ENCODE data around the gene B4GALNT2. TPM values are rescaled to one million over a fixed set of nuclear protein-coding genes. Genes with fewer than 3 reads are reported as not detected.
"Not testable (repeated sequence)": the region's sequence is repeated elsewhere in the genome, so short reads cannot be mapped to it uniquely, and the experiment has no call there.

Gene B4GALNT2
- polyA plus RNA-seq, 1 experiment = 0.12 TPM

DNA sequence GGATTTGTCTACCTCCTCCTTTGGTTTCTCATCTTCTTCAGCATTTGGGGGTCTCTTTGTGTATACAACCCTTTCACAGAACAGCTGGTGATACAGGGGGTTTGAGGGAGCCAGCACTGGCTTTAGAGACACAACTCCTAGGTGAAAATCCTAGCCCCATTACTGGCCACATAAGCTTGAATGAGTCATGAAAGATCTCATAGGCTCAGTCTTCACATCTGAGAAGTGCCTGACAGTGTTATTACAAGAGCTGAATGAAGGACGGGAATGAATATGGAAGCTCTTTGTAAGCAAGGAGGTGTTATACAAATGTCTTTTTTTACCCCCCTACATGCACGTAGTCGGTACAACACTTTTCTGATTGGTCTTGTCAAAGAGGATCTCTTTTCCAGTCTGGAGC, 1.7 kb upstream of the B4GALNT2 start:
- no peaks in the 10 kb centered on the region for H3K36me3 ChIP-seq (ENCODE audit: control insufficient read depth, insufficient read depth, low read length)
- POLR2A ChIA-PET = no interaction called here
- DNase-seq (ENCODE audit: low read depth) = no peak
- CTCF ChIA-PET = interaction anchor here (0.6 to 1.0 kb wide), 3 partner anchors 16 to 94 kb away, joined by 3 to 4 read pairs (median 3); no protein-coding TSS in a partner anchor
- TF ChIP-seq, protein P1, sequence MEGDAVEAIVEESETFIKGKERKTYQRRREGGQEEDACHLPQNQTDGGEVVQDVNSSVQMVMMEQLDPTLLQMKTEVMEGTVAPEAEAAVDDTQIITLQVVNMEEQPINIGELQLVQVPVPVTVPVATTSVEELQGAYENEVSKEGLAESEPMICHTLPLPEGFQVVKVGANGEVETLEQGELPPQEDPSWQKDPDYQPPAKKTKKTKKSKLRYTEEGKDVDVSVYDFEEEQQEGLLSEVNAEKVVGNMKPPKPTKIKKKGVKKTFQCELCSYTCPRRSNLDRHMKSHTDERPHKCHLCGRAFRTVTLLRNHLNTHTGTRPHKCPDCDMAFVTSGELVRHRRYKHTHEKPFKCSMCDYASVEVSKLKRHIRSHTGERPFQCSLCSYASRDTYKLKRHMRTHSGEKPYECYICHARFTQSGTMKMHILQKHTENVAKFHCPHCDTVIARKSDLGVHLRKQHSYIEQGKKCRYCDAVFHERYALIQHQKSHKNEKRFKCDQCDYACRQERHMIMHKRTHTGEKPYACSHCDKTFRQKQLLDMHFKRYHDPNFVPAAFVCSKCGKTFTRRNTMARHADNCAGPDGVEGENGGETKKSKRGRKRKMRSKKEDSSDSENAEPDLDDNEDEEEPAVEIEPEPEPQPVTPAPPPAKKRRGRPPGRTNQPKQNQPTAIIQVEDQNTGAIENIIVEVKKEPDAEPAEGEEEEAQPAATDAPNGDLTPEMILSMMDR (IDR thresholded peaks at IDR 0.05; ENCODE audit: insufficient read depth, low read depth, low read length) = no peak
- peaks cover 4% of the 10 kb centered on the region; the same call in 1 of the 2 replicates for H3K27me3 ChIP-seq (ENCODE audit: control insufficient read depth, insufficient read depth, low read length)
- H3K4me3 ChIP-seq (ENCODE audit: low read depth, low read length) = no peak overlapping the region

GRCh38 chr17:49132317-49132698, 261 bp upstream of the B4GALNT2 start:
- POLR2A ChIA-PET = no interaction called here
- TF ChIP-seq, protein P1 (IDR thresholded peaks at IDR 0.05; ENCODE audit: insufficient read depth, low read depth, low read length) = no peak
- Histone ChIP-seq H3K4me3 (ENCODE audit: low read depth, low read length) (peak overlapping the region; percentile 40), H3K36me3 (ENCODE audit: control insufficient read depth, insufficient read depth, low read length) (no peaks in the 10 kb centered on the region), H3K27me3 (ENCODE audit: control insufficient read depth, insufficient read depth, low read length) (peaks cover 4% of the 10 kb centered on the region; the same call in 1 of the 2 replicates)
- CTCF ChIA-PET = no interaction called here
- DNase-seq (ENCODE audit: low read depth) = no peak

DNA sequence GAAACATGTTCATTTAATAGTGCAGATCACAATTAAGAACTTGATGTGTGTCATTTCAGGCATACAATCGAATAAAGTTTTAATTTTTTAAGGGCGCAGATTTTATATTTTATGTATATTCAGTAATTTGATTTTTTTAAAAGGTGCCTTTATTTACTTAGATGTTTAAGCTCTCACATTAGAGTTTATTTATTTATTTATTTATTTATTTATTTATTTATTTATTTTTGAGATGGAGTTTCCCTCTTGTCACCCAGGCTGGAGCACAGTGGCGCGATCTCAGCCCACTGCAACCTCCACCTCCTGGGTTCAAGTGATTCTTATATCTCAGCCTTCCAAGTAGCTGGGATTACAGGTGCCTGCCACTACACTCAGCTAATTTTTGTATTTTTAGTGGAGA, 3.8 kb downstream of the B4GALNT2 start:
- H3K4me3 ChIP-seq (ENCODE audit: low read depth, low read length) = no peak overlapping the region
- H3K36me3 ChIP-seq (ENCODE audit: control insufficient read depth, insufficient read depth, low read length) = no peaks in the 10 kb centered on the region
- H3K27me3 ChIP-seq (ENCODE audit: control insufficient read depth, insufficient read depth, low read length) = peaks cover 4% of the 10 kb centered on the region; the same call in 1 of the 2 replicates
- ChIA-PET CTCF (interaction anchor here (0.5 kb wide), 1 partner anchor 34 kb away, joined by 4 read pairs; no protein-coding TSS in a partner anchor), POLR2A (no interaction called here)
- no peak for DNase-seq (ENCODE audit: low read depth)
- TF ChIP-seq, protein P1 (IDR thresholded peaks at IDR 0.05; ENCODE audit: insufficient read depth, low read depth, low read length) = no peak

DNA sequence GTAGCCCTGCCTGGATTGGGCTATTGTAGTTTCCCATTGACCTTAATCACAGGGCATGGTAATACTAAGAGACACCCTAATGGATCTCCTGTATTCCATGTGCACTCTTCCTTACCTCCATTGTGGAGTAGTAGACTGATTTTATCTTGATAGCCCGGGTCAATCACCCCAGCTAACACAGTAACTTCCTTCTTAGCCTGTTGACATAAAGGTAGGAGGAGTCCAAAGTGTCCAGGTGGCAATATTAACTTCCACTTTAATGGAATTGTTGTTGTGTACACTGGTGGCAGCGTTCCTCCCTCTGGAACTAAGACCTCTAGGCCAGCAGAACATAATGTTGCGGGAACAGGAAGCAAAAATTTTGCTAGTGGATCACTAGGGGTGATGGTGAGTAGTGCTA, 13.1 kb downstream of the B4GALNT2 start:
- CTCF ChIA-PET; DNase-seq (ENCODE audit: low read depth); H3K27me3 ChIP-seq (ENCODE audit: control insufficient read depth, insufficient read depth, low read length); H3K36me3 ChIP-seq (ENCODE audit: control insufficient read depth, insufficient read depth, low read length); POLR2A ChIA-PET; H3K4me3 ChIP-seq (ENCODE audit: low read depth, low read length): not testable (repeated sequence)

- ChIA-PET CTCF (interaction anchor here (0.8 to 2.2 kb wide), 5 partner anchors 14 to 231 kb away, joined by 3 to 5 read pairs (median 3); no protein-coding TSS in a partner anchor), POLR2A (interaction anchor here (0.9 kb wide), 1 partner anchor 268 kb away, joined by 3 read pairs; the partner anchor contains the start of gene PHB1)
- TF ChIP-seq, protein P1 (IDR thresholded peaks at IDR 0.05; ENCODE audit: insufficient read depth, low read depth, low read length) = no peak
- Histone ChIP-seq H3K4me3 (ENCODE audit: low read depth, low read length) (no peak overlapping the region), H3K27me3 (ENCODE audit: control insufficient read depth, insufficient read depth, low read length) (no peaks in the 10 kb centered on the region), H3K36me3 (ENCODE audit: control insufficient read depth, insufficient read depth, low read length) (no peaks in the 10 kb centered on the region)
- peak; percentile 95 for DNase-seq (ENCODE audit: low read depth)
Measured at GRCh38 chr17:49146620-49147306, 14.2 kb downstream of the B4GALNT2 start.
